Measurements from ENCODE around the gene IL2RA.
"Not testable (repeated sequence)": the region's sequence is repeated elsewhere in the genome, so short reads cannot be mapped to it uniquely, and the experiment has no call there.

IL2RA gene

GRCh38 chr10:6045878-6046772, 16.0 kb downstream of the IL2RA start:
- Mint-ChIP-seq H3K27me3 (peaks cover 25% of the 10 kb centered on the region), H3K9me3 (no peaks in the 10 kb centered on the region), H3K27ac (no peak overlapping the region), H3K4me1 (ENCODE audit: low read depth) (peaks cover 25% of the 10 kb centered on the region), H3K4me3 (no peak overlapping the region), H3K36me3 (ENCODE audit: low read depth) (no peaks in the 10 kb centered on the region)
- intact Hi-C loops (cut with micrococcal nuclease), result no loop called here

GRCh38 chr10:6045314-6045848, 16.8 kb downstream of the IL2RA start:
- H3K27me3 Mint-ChIP-seq, result peaks cover 17% of the 10 kb centered on the region
- intact Hi-C loops (cut with micrococcal nuclease), result no loop called here
- H3K4me1 Mint-ChIP-seq (ENCODE audit: low read depth), result peaks cover 18% of the 10 kb centered on the region
- H3K4me3 Mint-ChIP-seq, result no peak overlapping the region
- H3K36me3 Mint-ChIP-seq (ENCODE audit: low read depth), result no peaks in the 10 kb centered on the region
- no peak overlapping the region for H3K27ac Mint-ChIP-seq
- no peaks in the 10 kb centered on the region for H3K9me3 Mint-ChIP-seq

- Mint-ChIP-seq H3K9me3 (no peaks in the 10 kb centered on the region), H3K27me3 (peaks cover 13% of the 10 kb centered on the region), H3K36me3 (ENCODE audit: low read depth) (no peaks in the 10 kb centered on the region), H3K4me1 (ENCODE audit: low read depth) (peaks cover 17% of the 10 kb centered on the region), H3K27ac (no peak overlapping the region), H3K4me3 (no peak overlapping the region)
- intact Hi-C loops (cut with micrococcal nuclease), result no loop called here
Measured at GRCh38 chr10:6044751-6045313, 17.3 kb downstream of the IL2RA start.

GRCh38 chr10:6044060-6044459, 18.1 kb downstream of the IL2RA start:
- Mint-ChIP-seq H3K27ac (no peak overlapping the region), H3K9me3 (peaks cover 7% of the 10 kb centered on the region), H3K27me3 (peaks cover 8% of the 10 kb centered on the region), H3K4me3 (no peak overlapping the region), H3K36me3 (ENCODE audit: low read depth) (no peaks in the 10 kb centered on the region), H3K4me1 (ENCODE audit: low read depth) (peaks cover 17% of the 10 kb centered on the region)
- intact Hi-C loops (cut with micrococcal nuclease), result no loop called here

- peaks cover 10% of the 10 kb centered on the region for H3K27me3 Mint-ChIP-seq
- H3K27ac Mint-ChIP-seq; intact Hi-C loops (cut with micrococcal nuclease); H3K36me3 Mint-ChIP-seq (ENCODE audit: low read depth); H3K4me3 Mint-ChIP-seq: not testable (repeated sequence)
- peaks cover 17% of the 10 kb centered on the region for H3K4me1 Mint-ChIP-seq (ENCODE audit: low read depth)
- peaks cover 11% of the 10 kb centered on the region for H3K9me3 Mint-ChIP-seq
Measured at GRCh38 chr10:6043377-6043776, 18.8 kb downstream of the IL2RA start.

- Mint-ChIP-seq H3K4me3 (no peak overlapping the region), H3K27ac (no peak overlapping the region), H3K36me3 (ENCODE audit: low read depth) (no peaks in the 10 kb centered on the region), H3K4me1 (ENCODE audit: low read depth) (peaks cover 20% of the 10 kb centered on the region), H3K27me3 (peaks cover 9% of the 10 kb centered on the region), H3K9me3 (peaks cover 11% of the 10 kb centered on the region)
- intact Hi-C loops (cut with micrococcal nuclease), result no loop called here
Measured at GRCh38 chr10:6040205-6040604, 22.0 kb downstream of the IL2RA start.

- Mint-ChIP-seq H3K27ac (no peak overlapping the region), H3K4me1 (ENCODE audit: low read depth) (peaks cover 20% of the 10 kb centered on the region), H3K36me3 (ENCODE audit: low read depth) (no peaks in the 10 kb centered on the region), H3K9me3 (peaks cover 11% of the 10 kb centered on the region), H3K27me3 (peaks cover 7% of the 10 kb centered on the region), H3K4me3 (no peak overlapping the region)
- intact Hi-C loops (cut with micrococcal nuclease), result no loop called here
Measured at GRCh38 chr10:6039711-6040110, 22.5 kb downstream of the IL2RA start.

GRCh38 chr10:6038071-6038631, 24.0 kb downstream of the IL2RA start:
- intact Hi-C loops (cut with micrococcal nuclease), result no loop called here
- H3K9me3 Mint-ChIP-seq, result peaks cover 11% of the 10 kb centered on the region
- no peaks in the 10 kb centered on the region for H3K36me3 Mint-ChIP-seq (ENCODE audit: low read depth)
- no peak overlapping the region for H3K4me3 Mint-ChIP-seq
- peaks cover 26% of the 10 kb centered on the region for H3K4me1 Mint-ChIP-seq (ENCODE audit: low read depth)
- H3K27ac Mint-ChIP-seq, result no peak overlapping the region
- peaks cover 6% of the 10 kb centered on the region for H3K27me3 Mint-ChIP-seq

- peaks cover 11% of the 10 kb centered on the region for H3K9me3 Mint-ChIP-seq
- H3K27me3 Mint-ChIP-seq, result peaks cover 6% of the 10 kb centered on the region
- intact Hi-C loops (cut with micrococcal nuclease), result no loop called here
- no peak overlapping the region for H3K4me3 Mint-ChIP-seq
- H3K27ac Mint-ChIP-seq, result no peak overlapping the region
- no peaks in the 10 kb centered on the region for H3K36me3 Mint-ChIP-seq (ENCODE audit: low read depth)
- H3K4me1 Mint-ChIP-seq (ENCODE audit: low read depth), result peaks cover 26% of the 10 kb centered on the region
Measured at GRCh38 chr10:6037422-6037821, 24.7 kb downstream of the IL2RA start.

GRCh38 chr10:6036861-6037321, 25.3 kb downstream of the IL2RA start:
- Mint-ChIP-seq H3K4me1 (ENCODE audit: low read depth) (peaks cover 26% of the 10 kb centered on the region), H3K36me3 (ENCODE audit: low read depth) (no peaks in the 10 kb centered on the region), H3K27me3 (peaks cover 6% of the 10 kb centered on the region), H3K9me3 (peaks cover 11% of the 10 kb centered on the region), H3K4me3 (no peak overlapping the region), H3K27ac (no peak overlapping the region)
- intact Hi-C loops (cut with micrococcal nuclease), result no loop called here

GRCh38 chr10:6035931-6036575, 26.1 kb downstream of the IL2RA start:
- peaks cover 13% of the 10 kb centered on the region for H3K9me3 Mint-ChIP-seq
- H3K4me3 Mint-ChIP-seq, result no peak overlapping the region
- intact Hi-C loops (cut with micrococcal nuclease), result no loop called here
- peak overlapping the region; percentile 22 for H3K27ac Mint-ChIP-seq
- H3K36me3 Mint-ChIP-seq (ENCODE audit: low read depth), result no peaks in the 10 kb centered on the region
- H3K4me1 Mint-ChIP-seq (ENCODE audit: low read depth), result peaks cover 26% of the 10 kb centered on the region
- H3K27me3 Mint-ChIP-seq, result peaks cover 6% of the 10 kb centered on the region

- Mint-ChIP-seq H3K36me3 (ENCODE audit: low read depth) (no peaks in the 10 kb centered on the region), H3K9me3 (peaks cover 21% of the 10 kb centered on the region), H3K27me3 (peaks cover 6% of the 10 kb centered on the region), H3K4me3 (no peak overlapping the region), H3K4me1 (ENCODE audit: low read depth) (peaks cover 26% of the 10 kb centered on the region), H3K27ac (peak overlapping the region; percentile 67)
- intact Hi-C loops (cut with micrococcal nuclease), result no loop called here
Measured at GRCh38 chr10:6035101-6035834, 26.9 kb downstream of the IL2RA start.

GRCh38 chr10:6034371-6034770, 27.8 kb downstream of the IL2RA start:
- intact Hi-C loops (cut with micrococcal nuclease), result no loop called here
- H3K4me3 Mint-ChIP-seq, result no peak overlapping the region
- peaks cover 24% of the 10 kb centered on the region for H3K9me3 Mint-ChIP-seq
- peaks cover 26% of the 10 kb centered on the region for H3K4me1 Mint-ChIP-seq (ENCODE audit: low read depth)
- peak overlapping the region; percentile 67 for H3K27ac Mint-ChIP-seq
- H3K36me3 Mint-ChIP-seq (ENCODE audit: low read depth), result no peaks in the 10 kb centered on the region
- peaks cover 6% of the 10 kb centered on the region for H3K27me3 Mint-ChIP-seq
